Adipocyte (in vitro differentiated cells): ENCODE results near the gene SOX15.

ENCODE experiments used
- DNase-seq: peaks from one replicate; pipeline ENCODE4 v3.0.0-alpha.2; 2015; ENCODE audit warnings: low read depth
- H3K27me3 ChIP-seq: replicated peaks from 2 replicates; pipeline ENCODE4 v1.7.0; 2013; ENCODE audit warnings: mild to moderate bottlenecking, low read length, moderate library complexity; ENCODE audit not compliant: control insufficient read depth, insufficient read depth
- H3K36me3 ChIP-seq: 2 replicates; pipeline ENCODE4 v1.7.0; 2013; ENCODE audit warnings: low read length, mild to moderate bottlenecking, moderate library complexity; ENCODE audit not compliant: control insufficient read depth, insufficient read depth, severe bottlenecking
- H3K4me1 ChIP-seq: 2 replicates; pipeline ENCODE4 v1.7.0; 2013; ENCODE audit warnings: mild to moderate bottlenecking, low read length, moderate library complexity; ENCODE audit not compliant: control insufficient read depth, insufficient read depth
- H3K4me3 ChIP-seq: 2 replicates; pipeline ENCODE4 v1.7.0; 2013; ENCODE audit warnings: mild to moderate bottlenecking, low read length, moderate library complexity
- H3K9ac ChIP-seq: 2 replicates; pipeline ENCODE4 v1.7.0; 2013; ENCODE audit warnings: mild to moderate bottlenecking, low read length, moderate library complexity
- H3K9me3 ChIP-seq: 2 replicates; pipeline ENCODE4 v1.7.0; 2013; ENCODE audit warnings: mild to moderate bottlenecking, low read length, moderate library complexity; ENCODE audit not compliant: control insufficient read depth

SOX15 gene

GRCh38 chr17:7582396-7583252, 7.3 kb downstream of the SOX15 start:
- H3K36me3 ChIP-seq, result peaks cover 15% of the 10 kb centered on the region
- peak overlapping the region; percentile 98 for H3K4me3 ChIP-seq
- H3K9me3 ChIP-seq, result no peaks in the 10 kb centered on the region

DNA sequence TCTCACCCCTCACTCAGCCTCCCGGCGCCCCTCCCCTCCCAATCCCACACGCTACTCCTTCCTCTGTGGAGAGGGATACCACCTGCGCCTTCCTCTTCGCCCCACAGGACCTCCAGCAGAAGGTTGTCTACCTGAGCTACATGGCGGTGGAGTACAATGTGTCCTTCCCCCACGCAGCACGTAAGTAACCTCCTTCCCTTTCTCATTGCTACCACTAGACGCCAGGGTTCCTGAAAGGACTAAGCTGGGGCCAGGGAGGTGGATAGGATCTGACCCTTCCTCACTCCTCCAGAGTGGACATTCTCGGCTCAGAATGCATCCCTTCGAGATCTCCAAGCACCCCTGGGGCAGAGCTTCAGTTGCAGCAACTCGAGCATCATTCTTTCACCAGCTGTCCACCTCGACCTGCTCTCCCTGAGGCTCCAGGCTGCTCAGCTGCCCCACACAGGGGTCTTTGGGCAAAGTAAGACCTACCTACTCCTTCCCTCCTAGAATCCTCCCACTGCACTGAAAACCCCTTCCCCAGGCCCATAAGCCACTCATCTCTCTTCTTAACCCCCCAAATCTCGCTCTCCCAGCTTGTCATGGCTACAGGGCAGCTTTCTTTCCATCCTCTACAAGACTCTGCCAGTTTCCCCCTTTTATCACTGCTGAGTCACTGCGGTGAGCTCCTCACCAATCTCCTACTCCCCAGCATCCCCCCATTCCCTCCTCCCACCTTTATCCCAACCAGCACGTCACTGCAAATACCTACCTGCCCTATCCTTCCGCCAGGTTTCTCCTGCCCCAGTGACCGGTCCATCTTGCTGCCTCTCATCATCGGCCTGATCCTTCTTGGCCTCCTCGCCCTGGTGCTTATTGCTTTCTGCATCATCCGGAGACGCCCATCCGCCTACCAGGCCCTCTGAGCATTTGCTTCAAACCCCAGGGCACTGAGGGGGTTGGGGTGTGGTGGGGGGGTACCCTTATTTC, 9.0 kb downstream of the SOX15 start:
- H3K4me1 ChIP-seq, result peaks cover 69% of the 10 kb centered on the region
- H3K9ac ChIP-seq, result peak overlapping the region; percentile 86
- peaks cover 32% of the 10 kb centered on the region for H3K36me3 ChIP-seq
- no peaks in the 10 kb centered on the region for H3K9me3 ChIP-seq
- no peak for DNase-seq
- H3K27me3 ChIP-seq, result no peaks in the 10 kb centered on the region
- peak overlapping the region; percentile 70 for H3K4me3 ChIP-seq

More at GRCh38 chr17:7582396-7583252, 7.3 kb downstream of the SOX15 start:
- DNase-seq, result no peak
- Histone ChIP-seq H3K27me3 (no peaks in the 10 kb centered on the region), H3K9ac (peak overlapping the region; percentile 96), H3K4me1 (peaks cover 64% of the 10 kb centered on the region)

GRCh38 chr17:7579834-7580603, 9.9 kb downstream of the SOX15 start:
- peak overlapping the region; percentile 70 for H3K4me3 ChIP-seq
- peaks cover 75% of the 10 kb centered on the region for H3K4me1 ChIP-seq
- H3K27me3 ChIP-seq, result no peaks in the 10 kb centered on the region
- H3K9ac ChIP-seq, result peak overlapping the region; percentile 86
- peaks cover 41% of the 10 kb centered on the region for H3K36me3 ChIP-seq
- DNase-seq, result no peak
- H3K9me3 ChIP-seq, result no peaks in the 10 kb centered on the region

GRCh38 chr17:7579001-7579833, 10.7 kb downstream of the SOX15 start, which contains the start of gene CD68:
CD68 (plus strand) TSS chr17:7579638; CDS start chr17:7579678, 40 bp downstream.
- DNase-seq, result peak; percentile 89

DNA sequence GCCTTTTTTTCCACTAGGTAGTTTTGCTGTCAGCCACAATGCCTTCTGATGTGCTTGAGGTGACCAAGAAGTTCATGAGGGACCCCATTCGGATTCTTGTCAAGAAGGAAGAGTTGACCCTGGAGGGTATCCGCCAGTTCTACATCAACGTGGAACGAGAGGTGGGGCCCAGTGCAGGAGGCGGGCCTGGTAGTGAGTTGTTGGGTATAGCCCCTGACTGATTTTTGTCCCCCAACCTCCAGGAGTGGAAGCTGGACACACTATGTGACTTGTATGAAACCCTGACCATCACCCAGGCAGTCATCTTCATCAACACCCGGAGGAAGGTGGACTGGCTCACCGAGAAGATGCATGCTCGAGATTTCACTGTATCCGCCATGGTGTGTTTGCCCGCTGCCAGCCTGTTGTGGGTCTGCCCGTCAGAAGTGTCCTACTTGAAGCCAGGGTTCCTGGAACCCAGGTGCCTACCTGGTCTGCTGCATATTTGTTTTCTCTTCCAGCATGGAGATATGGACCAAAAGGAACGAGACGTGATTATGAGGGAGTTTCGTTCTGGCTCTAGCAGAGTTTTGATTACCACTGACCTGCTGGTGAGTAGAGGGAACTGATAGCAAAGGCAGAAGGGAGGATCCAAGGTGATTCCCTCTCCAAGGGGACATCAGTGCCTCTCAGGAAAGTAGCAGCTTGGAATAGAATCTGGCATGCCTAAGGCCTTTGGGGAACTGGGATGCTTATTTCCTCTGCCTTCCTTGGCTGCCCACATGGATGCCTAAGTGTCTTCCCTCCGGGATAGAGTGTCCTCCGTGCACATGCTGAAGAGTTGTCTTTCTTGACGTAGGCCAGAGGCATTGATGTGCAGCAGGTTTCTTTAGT, 12.3 kb downstream of the SOX15 start:
- H3K27me3 ChIP-seq, result no peaks in the 10 kb centered on the region
- no peak overlapping the region for H3K4me3 ChIP-seq
- DNase-seq, result no peak
- peaks cover 69% of the 10 kb centered on the region for H3K4me1 ChIP-seq
- peak overlapping the region; percentile 44 for H3K9ac ChIP-seq
- no peaks in the 10 kb centered on the region for H3K9me3 ChIP-seq
- peaks cover 51% of the 10 kb centered on the region for H3K36me3 ChIP-seq

More at GRCh38 chr17:7579001-7579833, 10.7 kb downstream of the SOX15 start, which contains the start of gene CD68:
- H3K36me3 ChIP-seq, result peaks cover 49% of the 10 kb centered on the region
- peak within 1 kb of the TSS; percentile 70 for H3K4me3 ChIP-seq
- no peaks in the 10 kb centered on the region for H3K9me3 ChIP-seq
- peaks cover 77% of the 10 kb centered on the region for H3K4me1 ChIP-seq
- peak within 1 kb of the TSS; percentile 86 for H3K9ac ChIP-seq
- H3K27me3 ChIP-seq, result no peaks in the 10 kb centered on the region

DNA sequence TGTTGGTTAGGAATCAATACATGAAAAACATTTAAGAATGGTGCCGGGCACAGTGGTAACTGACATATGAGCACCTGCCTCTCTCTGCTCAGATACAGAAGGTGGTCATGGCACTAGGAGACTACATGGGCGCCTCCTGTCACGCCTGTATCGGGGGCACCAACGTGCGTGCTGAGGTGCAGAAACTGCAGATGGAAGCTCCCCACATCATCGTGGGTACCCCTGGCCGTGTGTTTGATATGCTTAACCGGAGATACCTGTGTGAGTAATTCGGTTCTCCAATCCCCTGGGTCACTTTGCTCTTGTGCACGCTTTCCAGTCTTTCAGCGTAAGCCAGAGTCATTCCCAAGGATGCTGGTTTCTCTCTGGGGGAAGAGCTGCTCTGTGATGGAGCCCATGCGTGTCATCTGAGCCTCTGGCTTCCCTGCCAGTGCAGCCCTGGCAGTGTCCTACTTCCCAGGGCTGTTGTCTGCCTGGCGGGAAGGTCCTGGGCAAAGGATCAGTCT, 13.4 kb downstream of the SOX15 start:
- Histone ChIP-seq H3K27me3 (no peaks in the 10 kb centered on the region), H3K4me3 (peak overlapping the region; percentile 91), H3K9ac (peak overlapping the region; percentile 100), H3K9me3 (no peaks in the 10 kb centered on the region), H3K36me3 (peaks cover 52% of the 10 kb centered on the region), H3K4me1 (peaks cover 67% of the 10 kb centered on the region)
- no peak for DNase-seq

DNA sequence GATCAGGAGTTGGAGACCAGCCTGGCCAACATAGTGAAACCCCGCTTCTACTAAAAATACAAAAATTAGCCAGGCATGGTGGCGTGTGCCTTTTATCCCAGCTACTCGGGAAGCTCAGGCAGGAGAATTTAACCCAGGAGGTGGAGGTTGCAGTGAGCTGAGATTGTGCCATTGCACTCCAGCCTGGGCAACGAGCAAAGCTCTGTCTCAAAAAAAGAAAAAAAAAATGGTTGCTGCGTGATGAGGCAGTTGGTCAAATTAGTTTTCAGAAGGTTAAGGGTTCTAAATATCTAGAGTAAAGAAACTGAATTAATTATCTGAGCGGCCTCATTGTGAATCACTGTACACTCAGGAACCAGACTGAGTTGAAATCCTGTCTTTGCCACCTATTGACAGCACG, 13.9 kb downstream of the SOX15 start:
- Histone ChIP-seq H3K36me3 (peaks cover 57% of the 10 kb centered on the region), H3K4me1 (peaks cover 67% of the 10 kb centered on the region), H3K4me3 (peak overlapping the region; percentile 91), H3K27me3 (no peaks in the 10 kb centered on the region), H3K9me3 (no peaks in the 10 kb centered on the region), H3K9ac (peak overlapping the region; percentile 100)
- DNase-seq, result no peak

DNA sequence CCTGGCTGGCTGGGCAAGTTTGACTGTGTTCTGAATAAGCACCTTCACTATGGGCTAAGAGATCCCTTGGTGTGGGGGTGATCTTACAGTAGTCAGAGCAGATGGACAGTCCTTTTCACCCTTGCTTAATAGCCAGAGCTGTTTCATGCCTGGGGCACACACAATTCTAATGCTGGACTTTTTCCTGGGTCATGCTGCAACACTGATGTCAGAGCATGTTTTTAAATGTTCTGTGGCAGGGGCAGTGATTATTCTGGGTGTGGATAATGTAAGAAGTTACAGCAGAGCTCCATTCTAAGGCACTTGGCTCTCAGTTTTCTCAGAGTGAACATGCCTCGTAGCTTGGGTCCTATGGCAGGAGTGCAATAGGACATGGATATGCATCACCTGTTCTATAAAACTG, 14.4 kb downstream of the SOX15 start:
- H3K4me3 ChIP-seq, result peak overlapping the region; percentile 91
- peaks cover 62% of the 10 kb centered on the region for H3K4me1 ChIP-seq
- H3K27me3 ChIP-seq, result no peaks in the 10 kb centered on the region
- no peak for DNase-seq
- H3K9ac ChIP-seq, result peak overlapping the region; percentile 100
- no peaks in the 10 kb centered on the region for H3K9me3 ChIP-seq
- peaks cover 62% of the 10 kb centered on the region for H3K36me3 ChIP-seq

- H3K9ac ChIP-seq, result peak overlapping the region; percentile 100
- H3K27me3 ChIP-seq, result no peaks in the 10 kb centered on the region
These were observed 15.5 kb downstream of the SOX15 start for GRCh38 chr17:7574176-7574953.

More at GRCh38 chr17:7574176-7574953, 15.5 kb downstream of the SOX15 start:
- Histone ChIP-seq H3K9me3 (no peaks in the 10 kb centered on the region), H3K4me3 (peak overlapping the region; percentile 91), H3K36me3 (peaks cover 73% of the 10 kb centered on the region), H3K4me1 (peaks cover 51% of the 10 kb centered on the region)
- DNase-seq, result no peak
